Activated T-helper 1 cell treated with anti-CD3 and anti-CD28 coated beads, Interleukin-12 subunit alpha, Interleukin-12 subunit beta, Interleukin-2, Interleukin-4 antibody, amounts not matched to agents 30 ng/mL and 10 ng/mL and 1 ng/mL, durations not matched to agents 14 hours and 24 hours and 36 hours (primary cell): ENCODE measurements around the gene USF3. TPM values are rescaled to one million over a fixed set of nuclear protein-coding genes. Genes with fewer than 3 reads are reported as not detected.

ENCODE experiments used
- DNase-seq: peaks from one replicate; pipeline ENCODE4 v3.0.0; 2021; ENCODE audit warnings: low spot score
- H3K27ac Mint-ChIP-seq: one replicate; pipeline ENCODE4 v1.8.0; 2021; ENCODE audit warnings: mild to moderate bottlenecking, mixed read lengths
- H3K27me3 Mint-ChIP-seq: one replicate; pipeline ENCODE4 v1.8.0; 2022; ENCODE audit warnings: mild to moderate bottlenecking, moderate library complexity, mixed read lengths; ENCODE audit not compliant: insufficient read depth
- H3K36me3 Mint-ChIP-seq: one replicate; pipeline ENCODE4 v1.8.0; 2021; ENCODE audit warnings: low read depth, mixed read lengths
- H3K4me1 Mint-ChIP-seq: one replicate; pipeline ENCODE4 v1.8.0; 2021; ENCODE audit warnings: low read depth, mixed read lengths
- H3K4me3 Mint-ChIP-seq: one replicate; pipeline ENCODE4 v1.8.0; 2021; ENCODE audit warnings: mild to moderate bottlenecking, moderate library complexity, mixed read lengths
- H3K9me3 Mint-ChIP-seq: one replicate; pipeline ENCODE4 v1.8.0; 2021; ENCODE audit warnings: mixed read lengths
- intact Hi-C: fragments of 100-400 bp; cut with micrococcal nuclease; formaldehyde crosslinking; loops from one replicate; pipeline ENCODE4 v1.15.1; 2024
- total RNA-seq: library from RNA; stranded (reverse); gene quantifications from 2 replicates; pipeline ENCODE4 v1.2.3, GENCODE V29; 2022

USF3 gene
- total RNA-seq, 1 donor from 2014 or later: 14.7 TPM

GRCh38 chr3:113606539-113607218 lies 89.8 kb downstream of the USF3 start:
- no peaks in the 10 kb centered on the region for H3K9me3 Mint-ChIP-seq
- intact Hi-C loops: loop anchor here (1.0 to 2.0 kb wide), 4 partner anchors 30 to 141 kb away; partner anchors contain the start of genes ATP6V1A, SPICE1 and USF3
- DNase-seq: peak; percentile 47
- peaks cover 40% of the 10 kb centered on the region for H3K36me3 Mint-ChIP-seq
- no peak overlapping the region for H3K27ac Mint-ChIP-seq
- H3K4me1 Mint-ChIP-seq: peaks cover 24% of the 10 kb centered on the region
- H3K4me3 Mint-ChIP-seq: no peak overlapping the region
- no peaks in the 10 kb centered on the region for H3K27me3 Mint-ChIP-seq

GRCh38 chr3:113602836-113603235 lies 93.6 kb downstream of the USF3 start:
- H3K27me3 Mint-ChIP-seq: no peaks in the 10 kb centered on the region
- no peak for DNase-seq
- peaks cover 16% of the 10 kb centered on the region for H3K4me1 Mint-ChIP-seq
- H3K4me3 Mint-ChIP-seq: no peak overlapping the region
- no peaks in the 10 kb centered on the region for H3K9me3 Mint-ChIP-seq
- peaks cover 22% of the 10 kb centered on the region for H3K36me3 Mint-ChIP-seq
- intact Hi-C loops: no loop called here
- H3K27ac Mint-ChIP-seq: no peak overlapping the region

- Mint-ChIP-seq H3K27ac (no peak overlapping the region), H3K4me3 (no peak overlapping the region), H3K9me3 (no peaks in the 10 kb centered on the region), H3K27me3 (no peaks in the 10 kb centered on the region), H3K36me3 (peaks cover 22% of the 10 kb centered on the region), H3K4me1 (peaks cover 11% of the 10 kb centered on the region)
- no peak for DNase-seq
- intact Hi-C loops: no loop called here
Observed at GRCh38 chr3:113602256-113602655, 94.2 kb downstream of the USF3 start.

GRCh38 chr3:113601240-113601639 lies 95.2 kb downstream of the USF3 start:
- Mint-ChIP-seq H3K4me1 (peaks cover under 1% of the 10 kb centered on the region), H3K4me3 (no peak overlapping the region), H3K27ac (no peak overlapping the region), H3K27me3 (no peaks in the 10 kb centered on the region), H3K9me3 (no peaks in the 10 kb centered on the region), H3K36me3 (peaks cover 19% of the 10 kb centered on the region)
- intact Hi-C loops: no loop called here
- DNase-seq: no peak

GRCh38 chr3:113600418-113601182 lies 95.8 kb downstream of the USF3 start:
- no peak overlapping the region for H3K27ac Mint-ChIP-seq
- H3K36me3 Mint-ChIP-seq: peaks cover 20% of the 10 kb centered on the region
- H3K4me3 Mint-ChIP-seq: no peak overlapping the region
- no peaks in the 10 kb centered on the region for H3K9me3 Mint-ChIP-seq
- no peaks in the 10 kb centered on the region for H3K4me1 Mint-ChIP-seq
- DNase-seq: no peak
- no peaks in the 10 kb centered on the region for H3K27me3 Mint-ChIP-seq
- intact Hi-C loops: no loop called here

Other genes with a start within 250 kb of the USF3 start
- gene SPICE1, start 181.5 kb downstream of the USF3 start, total RNA-seq: 14.3 and 20.9 TPM in 2 replicates
- 11.3 and 12.2 TPM in 2 replicates for gene SIDT1, start 164.1 kb downstream of the USF3 start, total RNA-seq
- gene NAA50, start 49.6 kb upstream of the USF3 start, total RNA-seq: 144 TPM in 2 replicates
- gene ATP6V1A, start 50.4 kb upstream of the USF3 start, total RNA-seq: 39.1 and 40.0 TPM in 2 replicates
- gene GRAMD1C, start 142.1 kb upstream of the USF3 start, total RNA-seq: 0.05 TPM in 1 of 2 replicates, not detected in the other